Activated CD4-positive, alpha-beta memory T cell treated with anti-CD3 and anti-CD28 coated beads, Interleukin-2, amount 10 ng/mL, durations not matched to agents 7 days and 5 days (primary cell): ENCODE data around the gene NUDT4. TPM values are rescaled to one million over a fixed set of nuclear protein-coding genes. Genes with fewer than 3 reads are reported as not detected.

ENCODE experiments used
- CTCF ChIA-PET: fragments of 350-600 bp; sonication (Branson Sonifier 250); formaldehyde crosslinking; loops from one replicate; lab custom pipeline; 2021; ENCODE audit warnings: antibody characterized with exemption, inconsistent platforms; lab: Charles Lee
- POLR2A ChIA-PET: fragments of 350-600 bp; sonication (Branson Sonifier 250); formaldehyde crosslinking; loops from one replicate; lab custom pipeline; 2021; ENCODE audit warnings: antibody characterized with exemption; lab: Charles Lee
- DNase-seq: peaks from one replicate; pipeline ENCODE4 v3.0.0-alpha.2; 2020
- H3K27ac Mint-ChIP-seq: one replicate; pipeline ENCODE4 v1.8.0; 2021; ENCODE audit warnings: mild to moderate bottlenecking, mixed read lengths
- H3K27me3 Mint-ChIP-seq: one replicate; pipeline ENCODE4 v1.8.0; 2021; ENCODE audit warnings: mixed read lengths
- H3K36me3 Mint-ChIP-seq: one replicate; pipeline ENCODE4 v1.8.0; 2021; ENCODE audit warnings: low read depth, mixed read lengths
- H3K4me1 Mint-ChIP-seq: one replicate; pipeline ENCODE4 v1.8.0; 2021; ENCODE audit warnings: mixed read lengths
- H3K4me3 Mint-ChIP-seq: one replicate; pipeline ENCODE4 v1.8.0; 2021; ENCODE audit warnings: mild to moderate bottlenecking, mixed read lengths
- H3K9me3 Mint-ChIP-seq: one replicate; pipeline ENCODE4 v1.8.0; 2021; ENCODE audit warnings: mixed read lengths
- total RNA-seq, 2 experiments: library from RNA; stranded (reverse); gene quantifications; one replicate each; pipeline ENCODE4 v1.2.3, GENCODE V29; 2021

Gene NUDT4
- 10 to 100 TPM; 44.2 to 47.3 TPM for total RNA-seq

DNA sequence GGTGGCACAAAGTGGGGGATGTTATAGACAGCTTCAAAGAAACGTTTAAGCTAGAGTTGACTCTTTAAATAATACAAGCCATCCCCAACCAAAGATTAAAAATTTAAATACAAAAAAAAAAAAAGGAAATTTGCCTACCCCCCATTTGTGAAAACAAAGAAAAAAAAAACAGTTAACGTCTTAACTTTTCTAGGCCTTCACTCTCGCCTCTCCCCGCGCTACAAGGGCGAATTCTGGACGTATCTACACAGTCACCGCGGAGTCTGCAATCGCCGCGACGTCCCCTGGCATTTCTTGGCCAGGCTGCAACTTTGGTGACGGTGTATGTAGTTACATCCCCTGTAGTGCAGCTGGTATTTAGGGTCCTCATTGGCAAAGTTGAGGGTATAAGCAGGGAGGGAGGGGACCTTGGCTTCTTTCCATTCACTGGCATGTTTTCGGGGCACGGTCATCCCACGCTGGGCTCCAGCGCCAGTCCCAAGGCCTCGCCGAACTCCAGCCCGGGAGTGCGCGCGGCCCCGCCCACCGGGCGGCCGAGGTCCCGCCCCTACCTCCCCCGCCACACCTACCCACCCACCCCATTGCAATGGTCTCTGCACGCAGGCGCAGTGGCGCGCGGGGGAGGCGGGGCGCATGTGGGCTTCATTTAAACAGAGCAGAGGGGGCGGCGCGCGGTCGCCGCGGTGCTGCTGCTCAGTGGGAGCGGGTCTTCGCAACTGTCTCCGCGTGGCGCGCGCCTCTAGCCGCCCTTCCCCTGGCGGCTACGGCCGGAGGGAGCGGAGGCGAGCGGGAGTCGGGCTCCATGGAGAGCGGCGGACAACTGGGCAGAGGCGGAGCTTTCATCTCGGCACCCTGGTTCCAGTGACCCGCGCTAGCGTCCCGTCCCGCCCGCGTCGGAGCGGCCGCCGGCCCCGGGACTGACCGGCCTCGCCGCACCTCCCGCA, at the start of gene NUDT4:
TSS of gene NUDT4 (plus strand) at position 674 of the 944 bp plus-strand sequence. CDS start 398 bp downstream, outside the sequence.
- peaks cover 32% of the 10 kb centered on the region for H3K4me1 Mint-ChIP-seq
- H3K4me3 Mint-ChIP-seq: peak within 1 kb of the TSS; percentile 100
- peaks cover 2% of the 10 kb centered on the region for H3K27me3 Mint-ChIP-seq
- ChIA-PET CTCF (interaction anchor here (0.7 to 1.1 kb wide), 4 partner anchors 19 to 724 kb away, joined by 3 read pairs; no protein-coding TSS in a partner anchor), POLR2A (interaction anchor here (1.1 kb wide), 1 partner anchor 14 kb away, joined by 3 read pairs; no protein-coding TSS in a partner anchor)
- DNase-seq: peak; percentile 97
- peak within 1 kb of the TSS; percentile 100 for H3K27ac Mint-ChIP-seq
- H3K9me3 Mint-ChIP-seq: no peaks in the 10 kb centered on the region
- H3K36me3 Mint-ChIP-seq: peaks cover 7% of the 10 kb centered on the region

DNA sequence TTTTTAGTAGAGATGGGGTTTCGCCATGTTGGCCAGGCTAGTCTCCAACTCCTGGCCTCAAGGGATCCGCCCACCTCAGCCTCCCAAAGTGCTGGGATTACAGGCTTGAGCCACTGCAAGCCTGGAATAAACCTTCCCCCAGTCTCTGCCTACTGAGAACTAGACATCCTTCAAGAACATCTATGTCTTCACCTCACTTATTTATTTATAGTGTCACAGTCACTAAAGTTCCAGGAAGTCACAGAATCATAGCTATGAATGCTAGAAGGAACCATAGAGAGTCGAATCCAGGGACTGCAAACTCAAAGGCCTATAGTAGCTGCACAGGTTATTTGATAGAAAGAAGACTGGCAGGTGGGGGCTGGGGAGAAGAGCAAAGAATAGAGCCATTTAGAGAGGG, 44.7 kb upstream of the NUDT4 start:
- Mint-ChIP-seq H3K36me3 (no peaks in the 10 kb centered on the region), H3K27me3 (no peaks in the 10 kb centered on the region), H3K4me3 (no peak overlapping the region), H3K9me3 (no peaks in the 10 kb centered on the region), H3K4me1 (no peaks in the 10 kb centered on the region), H3K27ac (no peak overlapping the region)
- no peak for DNase-seq
- CTCF ChIA-PET: no interaction called here
- POLR2A ChIA-PET: no interaction called here

DNA sequence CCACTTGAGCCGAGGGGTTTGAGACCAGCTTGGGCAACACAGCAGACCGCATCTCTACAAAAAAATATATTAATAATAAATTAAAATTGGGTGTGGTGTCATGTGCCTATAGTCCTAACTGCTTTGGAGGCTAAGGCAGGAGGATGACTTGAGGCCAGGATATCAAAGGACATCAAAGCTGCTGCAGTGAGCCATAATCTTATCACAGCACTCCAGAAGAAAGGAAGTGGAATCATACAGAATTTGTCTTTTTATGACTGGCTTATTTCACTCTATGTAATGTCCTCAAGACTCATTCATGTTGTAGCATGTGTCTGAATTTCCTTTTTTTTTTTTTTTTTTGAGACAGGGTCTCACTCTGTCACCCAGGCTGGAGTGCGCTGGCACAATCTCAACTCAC, 43.9 kb upstream of the NUDT4 start:
- H3K27me3 Mint-ChIP-seq: no peaks in the 10 kb centered on the region
- no peak for DNase-seq
- ChIA-PET POLR2A (no interaction called here), CTCF (no interaction called here)
- H3K36me3 Mint-ChIP-seq: no peaks in the 10 kb centered on the region
- no peak overlapping the region for H3K27ac Mint-ChIP-seq
- H3K4me1 Mint-ChIP-seq: no peaks in the 10 kb centered on the region
- H3K9me3 Mint-ChIP-seq: no peaks in the 10 kb centered on the region
- H3K4me3 Mint-ChIP-seq: no peak overlapping the region

DNA sequence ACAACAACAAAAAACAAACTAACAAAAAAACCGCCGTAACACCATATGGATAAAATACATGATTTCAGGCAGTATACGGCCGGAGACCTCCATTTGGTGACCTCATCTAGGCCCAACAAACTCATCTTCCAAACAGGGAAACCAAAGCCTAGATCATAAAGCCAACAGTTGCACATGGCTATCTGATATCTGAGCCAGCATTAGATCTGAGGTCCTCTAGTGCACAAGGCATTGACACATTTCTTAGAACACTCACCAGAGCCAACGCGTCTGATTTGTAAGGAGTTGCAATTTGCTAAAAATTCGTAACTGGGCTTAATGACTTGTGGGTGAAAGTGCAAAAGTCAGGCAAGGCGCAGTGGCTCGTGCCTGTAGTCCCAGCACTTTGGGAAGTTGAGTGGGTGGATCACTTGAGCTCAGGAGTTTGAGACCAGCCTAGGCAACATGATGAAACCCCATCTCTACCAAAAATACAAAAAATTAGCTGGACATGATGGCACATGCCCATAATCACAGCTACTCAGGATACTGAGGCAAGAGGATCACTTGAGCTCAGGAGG, 42.0 kb upstream of the NUDT4 start:
- no peaks in the 10 kb centered on the region for H3K9me3 Mint-ChIP-seq
- CTCF ChIA-PET: no interaction called here
- no peaks in the 10 kb centered on the region for H3K36me3 Mint-ChIP-seq
- POLR2A ChIA-PET: no interaction called here
- DNase-seq: no peak
- H3K4me1 Mint-ChIP-seq: no peaks in the 10 kb centered on the region
- H3K4me3 Mint-ChIP-seq: no peak overlapping the region
- H3K27ac Mint-ChIP-seq: no peak overlapping the region
- no peaks in the 10 kb centered on the region for H3K27me3 Mint-ChIP-seq

DNA sequence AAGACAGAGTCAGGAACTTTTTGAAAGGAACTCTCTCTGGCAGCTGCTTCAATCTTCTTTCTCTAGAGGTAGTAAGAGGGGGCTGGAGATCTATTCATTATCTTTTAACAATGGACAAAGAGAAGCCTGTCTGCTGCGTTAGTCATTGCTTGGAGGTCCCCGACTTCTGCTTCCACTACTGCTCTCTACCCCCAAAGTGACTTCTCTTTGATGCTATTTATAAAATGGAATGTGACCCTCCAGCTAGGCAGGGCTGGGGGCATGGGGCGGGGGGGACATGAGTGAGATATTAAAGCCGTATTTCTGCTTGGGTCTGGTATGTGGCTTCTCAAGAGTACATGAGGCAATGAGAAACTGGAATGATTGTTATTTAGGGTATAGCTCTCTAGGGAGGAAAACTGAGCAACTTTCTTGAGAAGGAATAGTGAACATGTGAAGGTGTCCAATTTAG, 41.4 kb upstream of the NUDT4 start:
- H3K27me3 Mint-ChIP-seq: peaks cover 3% of the 10 kb centered on the region
- no peak for DNase-seq
- no peak overlapping the region for H3K27ac Mint-ChIP-seq
- POLR2A ChIA-PET: no interaction called here
- H3K4me3 Mint-ChIP-seq: no peak overlapping the region
- H3K4me1 Mint-ChIP-seq: no peaks in the 10 kb centered on the region
- CTCF ChIA-PET: no interaction called here
- H3K36me3 Mint-ChIP-seq: no peaks in the 10 kb centered on the region
- H3K9me3 Mint-ChIP-seq: no peaks in the 10 kb centered on the region

DNA sequence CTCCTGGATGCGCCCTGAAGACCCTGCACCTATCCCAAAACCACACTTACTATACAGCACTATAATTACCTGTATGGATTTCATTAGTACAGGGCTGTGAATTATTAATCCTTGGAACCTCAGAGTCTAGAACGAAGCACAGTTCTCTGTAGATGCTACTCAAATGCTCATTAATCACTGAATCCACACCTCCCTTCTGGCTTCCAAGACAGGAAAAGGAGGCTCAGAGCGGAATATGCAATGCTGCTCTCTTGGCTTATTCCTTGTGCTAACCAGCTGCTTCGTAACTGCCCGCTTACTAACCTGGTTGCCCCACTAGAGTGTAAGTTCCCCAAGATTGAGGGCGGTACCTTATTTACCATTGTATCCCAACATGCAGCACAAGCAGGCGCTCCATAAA, 39.1 kb upstream of the NUDT4 start:
- Mint-ChIP-seq H3K36me3 (no peaks in the 10 kb centered on the region), H3K27me3 (peaks cover 3% of the 10 kb centered on the region), H3K9me3 (no peaks in the 10 kb centered on the region), H3K4me3 (no peak overlapping the region), H3K4me1 (no peaks in the 10 kb centered on the region), H3K27ac (no peak overlapping the region)
- CTCF ChIA-PET: no interaction called here
- POLR2A ChIA-PET: no interaction called here
- DNase-seq: no peak

DNA sequence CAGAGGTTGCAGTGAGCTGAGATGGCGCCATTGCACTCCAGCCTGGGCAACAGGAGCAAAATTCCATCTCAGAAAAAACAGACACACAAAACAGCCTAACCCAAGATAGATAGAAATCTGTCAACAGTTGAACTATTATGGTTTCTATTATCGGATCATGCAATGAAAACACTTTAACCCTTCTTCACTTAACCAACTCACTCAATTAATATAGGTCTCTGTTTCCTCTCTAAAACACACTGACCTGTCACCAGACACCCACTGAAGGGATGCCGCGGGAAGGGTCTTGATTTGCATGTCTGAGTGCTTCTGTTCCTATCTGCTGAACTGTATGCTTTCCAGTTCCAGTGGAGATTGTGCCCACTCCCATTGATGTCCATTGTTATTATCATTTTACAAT, 38.0 kb upstream of the NUDT4 start:
- Mint-ChIP-seq H3K27me3 (peaks cover 3% of the 10 kb centered on the region), H3K27ac (no peak overlapping the region), H3K4me3 (no peak overlapping the region), H3K9me3 (no peaks in the 10 kb centered on the region), H3K36me3 (no peaks in the 10 kb centered on the region), H3K4me1 (no peaks in the 10 kb centered on the region)
- POLR2A ChIA-PET: no interaction called here
- CTCF ChIA-PET: no interaction called here
- DNase-seq: no peak

DNA sequence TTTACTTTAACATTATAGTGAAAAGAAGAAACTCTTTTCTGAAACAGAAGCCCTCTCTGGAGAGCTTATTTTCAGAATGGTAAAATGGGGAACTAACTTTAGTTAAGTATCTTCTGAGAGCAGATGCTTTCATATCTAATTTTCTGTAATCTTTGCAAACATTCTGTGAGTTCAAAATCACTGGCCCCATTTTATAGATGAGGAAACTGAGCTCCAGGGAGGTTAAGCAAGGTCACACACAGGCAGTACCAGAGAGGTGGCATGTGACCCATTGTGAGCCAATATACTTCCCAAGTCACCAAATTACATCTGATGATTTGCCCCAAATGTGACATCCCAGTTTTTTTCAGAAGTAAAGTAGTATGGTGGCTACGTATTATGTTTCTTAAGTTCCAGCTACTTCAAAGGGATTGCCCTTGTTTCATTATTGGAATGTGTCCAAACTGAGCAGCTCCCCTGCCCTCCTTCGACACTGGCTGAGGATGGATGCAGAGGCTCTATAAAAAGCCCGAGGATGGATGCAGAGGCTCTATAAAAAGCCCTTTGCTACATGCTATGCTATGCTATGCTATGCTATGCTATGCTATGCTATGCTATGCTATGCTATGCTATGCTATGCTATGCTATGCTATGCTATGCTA, 36.2 kb upstream of the NUDT4 start:
- Mint-ChIP-seq H3K9me3 (no peaks in the 10 kb centered on the region), H3K27ac (no peak overlapping the region), H3K36me3 (no peaks in the 10 kb centered on the region), H3K27me3 (peaks cover 3% of the 10 kb centered on the region), H3K4me3 (no peak overlapping the region), H3K4me1 (no peaks in the 10 kb centered on the region)
- ChIA-PET POLR2A (no interaction called here), CTCF (no interaction called here)
- no peak for DNase-seq

DNA sequence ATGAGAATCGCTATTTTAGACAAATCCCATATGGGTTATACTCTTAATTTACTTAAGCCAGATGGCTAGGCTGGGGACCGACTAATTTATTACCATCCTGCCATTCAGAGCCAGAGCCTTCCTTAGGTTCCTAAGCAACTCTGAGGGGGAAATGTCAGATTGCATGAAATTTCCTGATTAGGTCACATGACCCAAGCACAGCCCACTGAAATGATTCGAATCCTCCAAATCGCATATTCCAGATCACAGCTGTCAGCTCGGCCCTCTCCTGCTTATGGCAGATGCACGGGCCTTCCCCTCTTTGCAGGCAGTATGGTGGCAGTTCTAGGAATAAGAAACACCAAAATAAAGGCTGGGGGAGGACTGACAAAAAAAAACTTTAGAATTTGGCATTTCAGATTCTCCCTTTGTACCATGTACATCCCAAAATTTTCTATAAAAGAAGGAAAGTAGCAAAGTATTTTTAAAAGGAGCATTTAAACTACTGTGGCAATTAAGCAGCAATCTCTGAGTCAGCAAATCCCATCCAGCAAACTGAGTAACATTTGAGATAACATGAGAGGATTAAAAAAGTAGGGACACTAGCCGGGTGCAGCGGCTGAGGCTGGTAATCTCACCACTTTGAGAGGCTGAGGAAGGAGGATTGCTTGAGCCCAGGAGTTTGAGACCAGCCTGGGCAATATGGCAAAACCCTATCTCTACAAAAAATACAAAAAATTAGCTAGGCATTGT, 30.5 kb upstream of the NUDT4 start:
- Mint-ChIP-seq H3K4me1 (no peaks in the 10 kb centered on the region), H3K36me3 (no peaks in the 10 kb centered on the region), H3K4me3 (no peak overlapping the region), H3K9me3 (no peaks in the 10 kb centered on the region), H3K27ac (no peak overlapping the region), H3K27me3 (no peaks in the 10 kb centered on the region)
- ChIA-PET POLR2A (no interaction called here), CTCF (no interaction called here)
- no peak for DNase-seq

DNA sequence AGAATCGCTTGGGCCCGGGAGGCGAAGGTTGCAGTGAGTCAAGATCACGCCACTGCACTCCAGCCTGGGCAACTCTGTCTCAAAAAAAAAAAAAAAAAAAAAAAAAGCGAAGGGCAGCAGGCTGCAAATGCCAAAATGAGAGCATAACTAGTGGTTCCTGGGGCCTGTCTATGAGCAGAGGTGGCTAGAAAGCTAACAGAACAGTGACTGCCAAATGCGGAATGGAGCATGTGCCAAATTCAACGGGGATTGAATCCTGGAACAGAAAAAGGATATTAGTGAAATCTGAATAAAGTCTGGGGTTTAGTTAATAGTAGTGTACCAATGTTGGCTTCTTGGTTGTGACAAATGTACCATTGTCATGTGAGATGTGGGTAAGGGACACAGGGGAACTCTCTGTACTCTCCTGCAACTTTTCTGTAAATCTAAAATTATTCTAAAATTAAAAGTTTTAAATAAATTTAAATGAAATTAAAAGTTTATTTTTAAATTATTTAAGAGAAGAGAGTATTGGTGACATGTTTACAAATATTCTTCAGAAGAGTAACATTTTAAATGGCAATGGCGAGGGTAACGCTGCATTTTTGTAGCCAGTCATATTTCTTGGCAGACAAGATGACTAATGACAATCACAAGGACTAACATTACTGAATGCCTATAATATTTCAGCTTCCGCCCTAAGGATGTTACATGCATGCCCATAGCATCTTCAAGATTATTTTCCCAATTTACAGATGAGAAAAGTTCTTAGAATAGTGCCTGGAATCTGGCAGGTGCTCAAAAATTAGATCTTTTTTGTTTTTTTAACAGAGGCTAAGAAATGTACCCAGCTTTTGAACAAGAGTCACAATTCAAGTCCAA, 28.9 kb upstream of the NUDT4 start:
- ChIA-PET CTCF (no interaction called here), POLR2A (interaction anchor here (0.7 kb wide), 1 partner anchor 54 kb away, joined by 3 read pairs; no protein-coding TSS in a partner anchor)
- Mint-ChIP-seq H3K27me3 (no peaks in the 10 kb centered on the region), H3K9me3 (no peaks in the 10 kb centered on the region), H3K4me3 (no peak overlapping the region), H3K27ac (no peak overlapping the region), H3K36me3 (no peaks in the 10 kb centered on the region), H3K4me1 (no peaks in the 10 kb centered on the region)
- DNase-seq: no peak

DNA sequence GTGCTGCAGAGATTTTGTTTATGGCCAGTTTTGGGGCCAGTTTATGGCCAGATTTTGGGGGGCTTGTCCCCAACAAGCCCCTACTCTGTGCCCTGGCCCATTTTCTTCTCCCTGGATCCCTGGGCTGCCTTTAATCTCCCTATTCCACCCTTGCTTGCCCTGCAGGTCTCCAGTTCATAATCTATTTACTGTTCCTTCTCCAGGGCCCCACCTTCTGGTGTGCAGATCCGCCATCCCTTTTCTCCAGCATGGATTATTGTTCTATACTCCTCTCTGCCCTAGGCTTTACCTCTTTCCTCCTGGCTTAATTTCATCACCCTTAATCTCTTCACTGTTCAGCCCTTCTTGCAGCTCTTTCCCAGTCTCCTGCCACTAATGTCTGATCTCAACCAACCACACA, 26.0 kb upstream of the NUDT4 start:
- POLR2A ChIA-PET: no interaction called here
- CTCF ChIA-PET: no interaction called here
- Mint-ChIP-seq H3K27ac (no peak overlapping the region), H3K4me1 (no peaks in the 10 kb centered on the region), H3K9me3 (no peaks in the 10 kb centered on the region), H3K36me3 (no peaks in the 10 kb centered on the region), H3K27me3 (no peaks in the 10 kb centered on the region), H3K4me3 (no peak overlapping the region)
- no peak for DNase-seq

DNA sequence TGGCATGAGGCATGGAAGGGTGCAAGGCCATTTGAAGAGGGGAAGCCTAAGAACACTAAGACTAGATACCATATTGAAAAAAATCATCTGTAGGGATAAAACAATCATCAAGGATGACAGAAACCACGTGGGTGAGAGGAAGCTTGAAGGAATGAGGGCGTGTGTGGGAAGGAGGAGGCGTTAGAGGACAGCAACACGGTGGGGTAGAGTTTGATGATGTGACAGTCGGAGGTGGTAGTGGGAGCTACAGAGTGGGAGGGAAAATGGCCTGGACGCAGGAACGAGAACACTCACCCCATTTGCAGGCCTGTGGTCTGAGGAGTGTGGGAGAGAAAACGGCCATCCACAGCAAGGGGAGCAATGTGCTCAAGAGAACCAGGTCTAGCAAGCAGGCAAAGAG, 25.4 kb upstream of the NUDT4 start:
- DNase-seq: no peak
- H3K27ac Mint-ChIP-seq: no peak overlapping the region
- CTCF ChIA-PET: no interaction called here

More for the DNA sequence above, 25.4 kb upstream of the NUDT4 start:
- no peak overlapping the region for H3K4me3 Mint-ChIP-seq
- POLR2A ChIA-PET: no interaction called here
- no peaks in the 10 kb centered on the region for H3K27me3 Mint-ChIP-seq
- H3K4me1 Mint-ChIP-seq: no peaks in the 10 kb centered on the region
- no peaks in the 10 kb centered on the region for H3K36me3 Mint-ChIP-seq
- H3K9me3 Mint-ChIP-seq: no peaks in the 10 kb centered on the region
